ENCODE measurements around the gene LYST. TPM values are rescaled to one million over a fixed set of nuclear protein-coding genes. Genes with fewer than 3 reads are reported as not detected.
"Not testable (repeated sequence)": the region's sequence is repeated elsewhere in the genome, so short reads cannot be mapped to it uniquely, and the experiment has no call there.

Gene LYST
- total RNA-seq (2014; rRNA removed; shearing (Covaris generic)), result 5.4 and 5.7 TPM in 2 replicates
- 3.1 and 4.7 TPM in 2 replicates for polyA plus RNA-seq (2015; cell fraction: cytosol; rRNA removed)
- 12.8 and 15.5 TPM in 2 replicates for polyA plus RNA-seq (2015; cell fraction: nucleus; rRNA removed)

- DNase-seq (ENCODE audit: low read depth), result peak; percentile 50
Observed at GRCh38 chr1:235866205-235866912, at the start of gene LYST. Gene LYST, minus strand, starts transcription at chr1:235866906. Its CDS starts 36,489 bp downstream, at chr1:235830417.

GRCh38 chr1:235915489-235915888 lies 48.8 kb upstream of the LYST start:
- not testable (repeated sequence) for DNase-seq (ENCODE audit: low read depth)

- DNase-seq (ENCODE audit: low read depth), result peak; percentile 45
Observed at GRCh38 chr1:235913311-235913710, 46.6 kb upstream of the LYST start.

GRCh38 chr1:235911876-235912275 lies 45.2 kb upstream of the LYST start:
- DNase-seq (ENCODE audit: low read depth), result no peak

- DNase-seq (ENCODE audit: low read depth), result no peak
Observed at GRCh38 chr1:235911300-235911662, 44.6 kb upstream of the LYST start.

GRCh38 chr1:235910357-235911299 lies 43.9 kb upstream of the LYST start:
- DNase-seq (ENCODE audit: low read depth), result peak; percentile 99

- DNase-seq (ENCODE audit: low read depth), result peak; percentile 95
Observed at GRCh38 chr1:235908742-235909520, 42.2 kb upstream of the LYST start.

GRCh38 chr1:235907897-235908240 lies 41.2 kb upstream of the LYST start:
- DNase-seq (ENCODE audit: low read depth), result no peak

- DNase-seq (ENCODE audit: low read depth), result no peak
Observed at GRCh38 chr1:235907187-235907896, 40.6 kb upstream of the LYST start.

GRCh38 chr1:235906436-235906835 lies 39.7 kb upstream of the LYST start:
- no peak for DNase-seq (ENCODE audit: low read depth)

- DNase-seq (ENCODE audit: low read depth), result not testable (repeated sequence)
Observed at GRCh38 chr1:235903809-235904208, 37.1 kb upstream of the LYST start.

GRCh38 chr1:235902677-235903542 lies 36.2 kb upstream of the LYST start:
- peak; percentile 95 for DNase-seq (ENCODE audit: low read depth)

- DNase-seq (ENCODE audit: low read depth), result peak; percentile 84
Observed at GRCh38 chr1:235901461-235901860, 34.8 kb upstream of the LYST start.

GRCh38 chr1:235898126-235898525 lies 31.4 kb upstream of the LYST start:
- DNase-seq (ENCODE audit: low read depth), result peak; percentile 86

- no peak for DNase-seq (ENCODE audit: low read depth)
Observed at GRCh38 chr1:235893840-235894239, 27.1 kb upstream of the LYST start.

GRCh38 chr1:235892734-235893413 lies 26.2 kb upstream of the LYST start:
- DNase-seq (ENCODE audit: low read depth), result no peak

GRCh38 chr1:235892202-235892601 lies 25.5 kb upstream of the LYST start:
- no peak for DNase-seq (ENCODE audit: low read depth)

GRCh38 chr1:235888119-235888643 lies 21.5 kb upstream of the LYST start:
- no peak for DNase-seq (ENCODE audit: low read depth)

GRCh38 chr1:235887676-235888075 lies 21.0 kb upstream of the LYST start:
- no peak for DNase-seq (ENCODE audit: low read depth)
